Posterior cingulate gyrus (tissue), 11 donors: Measurements from ENCODE around the gene GIGYF2.

Source experiments
- DNase-seq, 10 donors: peaks; one replicate each; pipeline versions ENCODE4 v3.0.0 to v3.0.0-alpha.2; 2020 to 2021; ENCODE audit warnings: mixed read lengths in 3 of 10
- intact Hi-C: fragments of 100-400 bp; cut with DNase I; formaldehyde crosslinking; loops from one replicate; pipeline ENCODE4 v1.15.1; 2023

GIGYF2 gene

DNA sequence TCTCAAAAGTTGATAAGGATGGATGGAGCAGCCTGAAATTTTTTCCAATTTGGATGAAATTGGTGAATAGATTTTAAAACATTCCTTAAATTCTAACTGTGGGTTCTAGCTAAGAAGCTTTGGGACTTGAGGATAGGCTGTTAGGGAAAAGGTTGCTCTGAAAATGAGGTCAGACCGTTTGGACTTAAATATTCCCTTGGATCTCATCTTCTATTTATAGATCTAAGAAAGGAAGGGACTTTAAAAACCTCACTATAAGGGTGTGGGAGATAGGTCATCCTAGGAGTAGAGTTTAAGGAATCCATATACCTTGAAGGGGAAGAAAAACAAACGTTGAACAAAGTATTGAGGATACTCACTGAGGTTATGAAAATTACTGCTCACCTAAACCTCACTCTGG lies 155.5 kb downstream of the GIGYF2 start:
- no peak for DNase-seq
- intact Hi-C loops: loop anchor here (1.0 to 2.0 kb wide), 3 partner anchors 176 to 398 kb away; partner anchors contain the start of gene ATG16L1

DNA sequence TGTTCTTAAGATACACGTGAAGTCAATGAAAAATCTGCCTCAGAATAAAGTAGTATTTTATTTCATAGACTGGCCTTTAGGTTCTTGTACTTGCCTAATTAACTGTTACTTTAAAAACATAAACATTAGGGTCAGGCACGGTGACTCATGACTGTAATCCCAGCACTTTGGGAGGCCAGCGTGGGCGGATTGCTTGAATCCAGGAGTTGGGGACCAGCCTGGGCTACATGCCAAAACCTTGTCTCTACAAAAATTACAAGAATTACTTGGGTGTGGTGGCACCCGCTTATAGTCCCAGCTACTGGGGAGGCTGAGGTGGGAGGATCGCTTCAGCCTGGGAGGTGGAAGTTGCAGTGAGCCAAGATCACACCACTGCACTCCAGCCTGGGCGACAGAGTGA lies 157.0 kb downstream of the GIGYF2 start:
- intact Hi-C loops: no loop called here
- no peak for DNase-seq

DNA sequence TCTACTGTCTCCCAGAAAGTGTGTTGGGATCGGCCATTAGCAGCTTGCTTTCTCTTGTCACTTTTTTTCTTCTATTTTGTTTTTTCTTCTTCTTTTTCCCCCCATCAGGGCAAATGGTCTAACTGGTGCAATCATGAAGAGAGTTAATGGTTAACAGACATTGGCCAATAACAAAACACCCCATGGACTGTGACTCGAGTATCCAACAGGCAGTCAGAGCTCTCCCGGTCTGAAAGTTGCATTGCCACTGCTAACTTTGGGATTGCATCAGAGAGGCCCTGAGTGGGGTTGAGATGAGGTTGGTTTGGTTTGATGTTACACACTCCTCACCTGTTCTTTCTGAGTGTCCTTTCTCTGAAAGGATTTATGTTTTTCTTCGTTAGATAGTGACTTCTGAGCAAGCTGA lies 160.0 kb downstream of the GIGYF2 start:
- intact Hi-C loops: no loop called here
- no peak for DNase-seq

DNA sequence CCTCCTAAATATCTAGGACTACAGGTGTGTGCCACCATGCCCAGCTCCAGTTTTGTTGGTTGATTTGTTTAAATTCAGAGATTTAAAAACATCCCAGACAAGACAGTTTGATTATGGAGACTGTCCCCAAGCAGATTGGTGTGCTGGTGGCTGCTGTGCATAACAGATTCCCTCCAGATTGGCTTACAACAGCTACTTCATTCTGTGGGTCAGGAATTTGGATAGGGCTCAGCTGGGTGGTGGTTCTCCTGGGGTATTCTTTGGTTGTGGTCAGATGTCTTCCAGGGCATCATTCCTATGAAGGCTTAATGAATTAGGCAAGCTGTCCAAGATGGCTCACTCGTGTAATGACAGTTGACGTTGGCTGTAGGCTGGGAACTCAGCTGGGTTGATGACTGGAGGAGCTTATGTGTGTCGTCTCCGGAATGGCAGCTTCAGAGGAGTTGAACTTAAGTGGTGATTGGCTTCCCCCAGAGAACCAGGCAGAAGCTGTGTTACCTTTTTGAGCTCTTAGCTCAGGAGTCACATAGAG lies 162.3 kb downstream of the GIGYF2 start:
- intact Hi-C loops: no loop called here
- DNase-seq: no peak

DNA sequence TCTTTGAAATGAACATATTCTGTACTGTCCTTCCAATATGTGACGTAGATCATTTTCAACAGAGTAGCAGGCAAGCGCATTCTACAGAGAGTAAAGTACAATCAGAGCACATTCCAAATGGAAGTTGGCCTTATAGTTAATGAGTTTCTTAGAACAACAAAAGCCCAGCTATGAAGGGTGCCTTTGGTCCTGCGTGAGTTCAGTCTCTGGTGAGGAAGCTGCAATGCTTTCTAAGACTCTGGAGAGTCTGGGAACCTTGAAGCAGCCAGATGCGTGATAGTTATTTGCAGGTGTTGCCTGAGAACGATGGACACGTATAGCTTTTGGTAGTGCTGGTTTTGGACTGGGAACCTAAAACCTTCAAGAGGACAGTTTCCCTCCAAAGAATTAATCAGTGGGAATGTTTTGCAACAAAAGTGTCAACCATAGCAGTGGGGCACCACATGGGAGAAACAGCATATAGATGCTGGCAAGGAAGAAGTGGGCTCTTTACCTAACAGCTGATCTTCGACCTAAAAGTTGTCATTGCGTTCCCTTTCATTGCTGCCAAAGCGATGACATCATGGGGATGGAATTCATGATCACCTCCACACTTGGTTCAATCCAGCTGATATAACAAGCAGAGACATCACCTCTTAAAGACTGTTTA lies 163.6 kb downstream of the GIGYF2 start:
- intact Hi-C loops: no loop called here
- DNase-seq: no peak

DNA sequence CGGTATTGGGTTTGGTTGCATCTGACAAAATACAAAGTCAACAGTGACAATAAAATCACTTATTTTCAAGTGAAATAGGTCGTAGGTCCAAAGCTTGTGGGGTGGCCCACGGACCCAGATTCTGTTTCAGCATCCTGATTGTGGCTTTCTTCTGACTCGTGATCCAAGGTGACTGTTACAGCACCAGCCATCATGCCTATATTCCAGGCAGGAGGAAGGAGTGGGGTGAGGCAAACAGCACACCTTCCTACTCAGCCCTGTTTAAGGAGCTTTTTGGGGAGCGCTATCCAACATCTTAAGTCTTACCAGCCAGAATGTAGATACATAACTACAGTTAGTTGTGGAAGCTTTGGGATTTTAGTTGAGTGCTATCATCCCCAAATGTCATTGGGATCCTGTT lies 164.2 kb downstream of the GIGYF2 start:
- DNase-seq: no peak
- intact Hi-C loops: no loop called here

DNA sequence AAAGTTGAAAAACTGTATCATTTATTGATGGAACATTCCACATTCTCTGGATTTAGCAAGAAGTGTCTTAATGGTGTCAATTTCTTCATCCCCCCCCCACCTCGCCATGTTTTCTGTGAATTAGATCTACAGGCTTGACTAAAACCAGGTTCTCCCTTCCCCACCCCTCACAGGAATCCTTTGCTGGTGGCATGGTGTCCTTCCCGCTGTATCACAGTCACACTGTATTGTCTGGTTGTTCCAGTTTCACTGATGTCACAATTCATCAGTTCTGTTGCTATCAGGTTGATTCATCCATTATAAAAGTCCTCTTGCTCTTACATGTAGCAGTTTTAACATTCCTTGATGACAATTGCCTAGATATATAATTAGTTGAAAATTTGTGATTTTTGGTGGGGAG lies 166.9 kb downstream of the GIGYF2 start:
- no peak for DNase-seq

DNA sequence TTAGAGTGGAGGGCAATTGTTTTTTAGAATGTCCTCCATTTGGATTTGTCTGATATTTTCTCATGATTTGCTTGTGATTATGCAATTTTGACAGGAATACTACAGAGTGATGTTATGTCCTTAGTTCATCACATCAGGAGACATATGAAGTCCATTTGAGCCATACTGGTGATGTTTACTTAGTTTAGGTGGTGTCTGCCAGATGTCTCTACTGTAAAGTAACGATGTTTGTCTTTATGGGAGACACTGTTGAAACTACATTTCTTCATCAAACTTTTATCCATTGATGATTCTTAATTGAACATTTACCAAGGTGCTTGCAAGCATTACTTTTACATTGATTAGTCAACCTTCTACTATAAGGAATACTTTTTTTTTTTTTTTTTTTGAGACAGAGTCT lies 168.0 kb downstream of the GIGYF2 start:
- no peak for DNase-seq
- intact Hi-C loops: no loop called here

More for the DNA sequence above, 166.9 kb downstream of the GIGYF2 start:
- intact Hi-C loops: no loop called here

DNA sequence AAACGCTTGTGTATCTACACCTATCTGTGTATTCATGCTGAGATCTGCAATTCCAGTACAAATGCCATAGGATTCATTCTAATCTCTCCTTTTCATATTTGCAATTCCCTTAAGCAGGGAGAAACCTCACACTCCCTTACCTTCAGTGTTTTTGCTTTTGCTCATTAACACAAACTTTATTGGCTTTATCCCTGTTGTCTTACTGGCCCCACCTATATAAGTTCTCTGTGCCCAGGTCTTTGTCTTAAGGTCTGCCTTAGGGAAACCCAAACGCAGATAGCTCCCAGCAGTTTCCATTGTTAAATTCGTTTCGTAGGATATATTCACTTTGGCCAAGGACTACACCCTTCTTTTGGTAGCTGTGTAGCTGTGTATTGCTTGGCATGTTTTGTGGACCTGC lies 169.0 kb downstream of the GIGYF2 start:
- intact Hi-C loops: no loop called here
- DNase-seq: no peak

DNA sequence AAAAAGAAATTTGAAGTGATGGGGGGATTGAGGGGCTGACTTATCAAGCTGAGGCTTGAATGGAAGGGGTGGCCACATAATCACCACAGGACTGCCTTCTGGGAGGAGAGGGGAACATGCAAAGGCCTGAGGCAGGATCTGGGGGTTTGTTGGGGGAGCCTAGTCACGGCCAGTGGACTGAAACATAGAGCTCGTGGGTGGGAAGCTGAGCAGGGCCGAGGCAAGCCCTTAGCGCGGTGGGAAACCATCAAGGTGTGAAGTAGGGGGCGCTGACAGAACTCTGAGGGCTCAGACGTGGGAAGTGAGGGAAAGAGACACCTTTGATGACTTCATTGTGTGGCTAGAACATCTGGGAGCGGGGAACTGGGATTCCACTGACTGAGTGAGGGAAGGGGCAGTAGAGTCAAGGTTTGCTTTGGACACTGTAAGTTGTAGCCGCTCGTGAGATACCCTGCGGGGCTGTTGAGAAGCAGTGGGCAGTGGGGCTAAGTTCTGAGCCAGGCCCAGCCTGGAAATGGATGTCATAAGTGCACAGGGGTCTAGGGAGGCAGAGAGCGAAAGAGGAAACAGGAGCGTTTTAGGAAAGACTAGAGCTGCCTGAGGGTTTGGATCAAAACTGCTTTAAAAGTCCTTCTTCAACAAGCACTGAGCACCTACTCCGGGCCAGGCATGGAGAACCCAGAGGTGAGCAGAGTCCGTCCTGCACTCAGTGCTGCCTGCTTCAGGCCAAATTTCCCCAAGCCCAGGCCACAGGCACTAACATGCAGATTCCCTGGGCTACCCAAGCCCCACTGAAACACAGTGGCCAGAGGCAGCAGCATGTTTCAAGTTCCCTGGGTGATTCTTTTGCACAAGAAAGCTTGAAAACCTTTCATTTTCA lies 172.2 kb downstream of the GIGYF2 start:
- peak in 3 of 10 donors; percentile 15 to 72 (median 63) for DNase-seq
- intact Hi-C loops: no loop called here

DNA sequence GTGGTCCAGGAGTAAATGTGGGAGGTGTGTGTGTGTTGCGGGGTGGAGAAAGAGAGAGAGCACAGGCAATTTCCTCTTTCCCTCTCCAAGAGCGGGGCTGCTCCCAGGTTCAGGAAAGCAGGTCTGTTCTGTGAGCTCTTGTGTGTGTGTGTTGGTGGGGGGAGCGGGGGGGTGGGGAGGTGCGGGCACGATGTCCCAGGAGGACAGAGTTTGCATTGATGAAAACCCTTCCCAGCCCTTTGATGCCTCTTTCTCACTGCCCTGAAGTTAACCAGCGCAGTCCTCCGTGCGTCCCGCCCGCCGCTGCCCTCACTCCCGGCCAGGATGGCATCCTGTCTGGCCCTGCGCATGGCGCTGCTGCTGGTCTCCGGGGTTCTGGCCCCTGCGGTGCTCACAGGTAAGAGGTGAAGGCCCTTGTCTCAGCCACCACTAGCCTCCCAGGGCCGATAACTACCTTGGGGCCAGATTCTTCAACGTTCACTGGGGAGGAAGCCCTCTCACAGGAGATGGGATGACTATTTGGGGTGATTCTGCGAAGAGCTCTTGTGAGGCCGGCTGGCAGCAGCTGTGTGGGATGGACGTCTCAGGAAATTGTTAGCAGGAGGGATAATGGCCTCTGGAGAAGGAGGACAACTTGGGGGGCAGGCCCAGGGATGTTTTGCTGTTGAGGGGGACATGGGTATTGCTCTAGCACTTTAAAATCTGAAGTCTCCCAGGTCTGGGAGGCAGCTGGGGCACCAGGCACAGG lies 173.1 kb downstream of the GIGYF2 start, which contains the start of gene SNORC:
Gene SNORC (plus strand): TSS at position 247 of the 748 bp plus-strand sequence. CDS start 78 bp downstream, at position 325.
- intact Hi-C loops: no loop called here
- DNase-seq: peak in 2 of 10 donors; percentile 18

DNA sequence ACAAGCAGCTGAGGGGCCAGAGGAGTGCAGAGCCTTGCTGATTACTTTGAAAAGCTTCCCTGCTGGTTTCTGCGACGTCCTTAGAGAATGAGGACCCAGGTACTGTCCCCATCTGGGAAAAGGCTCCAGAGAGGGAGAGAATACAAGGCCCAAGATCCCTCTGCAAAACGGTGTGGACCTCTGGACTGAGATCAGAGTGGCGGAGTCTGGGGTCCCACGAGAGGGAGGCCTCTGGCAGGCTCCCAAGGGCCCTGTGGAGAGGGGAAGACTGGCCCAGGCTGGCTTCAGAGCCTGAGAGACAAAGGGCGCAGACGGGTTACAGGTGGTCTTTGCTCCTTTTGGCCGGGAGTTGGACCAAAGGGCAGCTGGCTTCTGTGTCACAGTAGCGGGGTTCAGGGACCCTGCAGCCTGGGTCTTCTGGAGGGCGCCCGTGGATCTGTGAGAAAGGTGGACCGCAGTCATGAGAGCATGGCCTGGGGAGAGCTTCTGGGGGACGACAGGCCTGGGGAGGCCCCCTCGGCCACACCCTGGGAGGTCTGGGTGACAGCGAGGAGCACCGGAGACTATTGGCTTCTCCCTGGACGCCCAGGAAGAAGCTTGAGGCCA lies 173.7 kb downstream of the GIGYF2 start:
- intact Hi-C loops: no loop called here
- peak in 2 of 10 donors; percentile 21 to 64 for DNase-seq

DNA sequence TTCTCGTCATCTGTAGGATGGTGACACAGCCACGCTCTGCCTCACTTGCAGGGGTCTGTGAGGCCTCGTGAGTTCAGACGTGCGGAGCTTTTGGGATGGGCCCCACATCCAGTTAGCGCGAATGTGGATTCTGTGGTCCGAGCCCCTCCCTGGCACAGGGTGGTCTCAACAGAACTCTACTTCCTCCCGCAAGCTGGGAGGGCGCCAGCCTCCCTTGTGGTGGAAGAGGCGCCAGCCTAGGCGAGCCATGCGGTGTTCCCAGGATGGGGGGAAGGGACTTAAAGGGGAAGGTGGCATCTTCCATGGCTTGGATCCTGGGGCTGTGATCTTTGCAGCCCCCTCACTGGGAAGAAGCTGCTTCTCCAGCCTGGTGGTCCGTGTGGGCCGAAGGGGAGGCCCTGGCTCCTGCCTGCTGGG lies 174.3 kb downstream of the GIGYF2 start:
- intact Hi-C loops: no loop called here
- DNase-seq: peak in 4 of 10 donors; percentile 32 to 91 (median 72)

DNA sequence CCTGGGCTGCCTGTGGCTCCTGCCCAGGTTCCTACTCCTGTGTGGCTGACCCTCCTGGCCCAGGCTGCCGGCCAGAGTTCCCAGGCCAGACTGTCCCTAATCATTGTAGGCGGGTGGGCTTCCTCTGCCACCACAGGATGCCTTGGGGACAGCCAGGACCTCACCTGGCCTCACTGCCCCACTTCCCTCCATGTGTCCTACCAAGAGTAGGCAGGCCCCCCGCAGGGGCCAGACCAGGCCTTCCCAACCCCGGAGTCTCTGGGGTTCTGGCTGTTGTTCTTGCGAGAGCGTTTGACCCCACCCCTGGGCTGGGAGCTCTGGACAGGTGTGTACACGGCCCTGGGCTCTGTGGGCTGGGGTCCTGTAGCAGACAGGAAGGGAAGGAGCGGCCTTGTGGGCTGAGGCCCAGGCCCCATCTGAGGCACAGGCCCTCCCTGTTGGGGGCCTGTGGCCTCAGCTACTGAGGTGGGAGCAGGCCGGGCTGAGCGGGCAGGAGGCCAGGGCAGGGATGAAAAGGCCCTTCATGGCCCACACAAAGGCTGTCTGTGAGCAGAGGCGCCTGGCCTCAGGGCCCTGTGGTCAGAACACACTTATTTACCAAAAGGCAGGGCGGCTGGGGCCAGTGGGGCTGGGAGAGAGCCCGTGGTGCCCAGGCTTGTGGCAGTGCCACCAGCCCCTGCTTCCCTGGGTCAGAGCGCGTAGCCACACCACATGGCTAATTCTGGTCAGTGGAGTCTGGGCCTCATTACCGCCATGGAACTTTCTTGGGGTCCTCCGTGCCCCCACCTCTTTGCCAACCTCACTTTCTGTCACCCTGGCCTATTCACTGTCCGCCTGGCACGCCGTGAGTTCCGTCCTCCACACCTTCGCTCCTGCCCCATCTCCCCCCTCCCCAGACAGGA lies 175.0 kb downstream of the GIGYF2 start:
- intact Hi-C loops: no loop called here
- peak; percentile 84 to 99 (median 94) for DNase-seq

DNA sequence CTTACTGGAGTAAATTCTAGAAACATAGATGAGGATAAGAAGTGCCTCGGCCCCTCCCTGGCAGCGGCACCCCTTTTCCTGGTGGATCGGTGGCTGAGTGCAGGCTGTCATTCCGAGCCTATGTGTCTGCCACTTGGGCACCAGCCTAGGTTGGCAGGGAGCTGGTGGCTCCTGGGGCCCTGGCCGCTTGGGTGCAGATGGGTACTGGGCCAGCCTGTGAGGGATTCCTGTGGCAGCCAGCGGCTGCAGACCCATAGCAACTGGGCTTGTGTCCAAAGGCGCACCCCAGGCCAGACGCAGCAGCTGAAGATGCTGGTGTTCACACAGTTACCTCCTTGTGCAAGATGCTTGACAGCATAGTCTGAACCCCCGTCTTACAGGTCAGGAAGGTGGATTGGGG lies 175.7 kb downstream of the GIGYF2 start:
- intact Hi-C loops: no loop called here
- peak in 6 of 10 donors; percentile 48 to 92 (median 74) for DNase-seq

DNA sequence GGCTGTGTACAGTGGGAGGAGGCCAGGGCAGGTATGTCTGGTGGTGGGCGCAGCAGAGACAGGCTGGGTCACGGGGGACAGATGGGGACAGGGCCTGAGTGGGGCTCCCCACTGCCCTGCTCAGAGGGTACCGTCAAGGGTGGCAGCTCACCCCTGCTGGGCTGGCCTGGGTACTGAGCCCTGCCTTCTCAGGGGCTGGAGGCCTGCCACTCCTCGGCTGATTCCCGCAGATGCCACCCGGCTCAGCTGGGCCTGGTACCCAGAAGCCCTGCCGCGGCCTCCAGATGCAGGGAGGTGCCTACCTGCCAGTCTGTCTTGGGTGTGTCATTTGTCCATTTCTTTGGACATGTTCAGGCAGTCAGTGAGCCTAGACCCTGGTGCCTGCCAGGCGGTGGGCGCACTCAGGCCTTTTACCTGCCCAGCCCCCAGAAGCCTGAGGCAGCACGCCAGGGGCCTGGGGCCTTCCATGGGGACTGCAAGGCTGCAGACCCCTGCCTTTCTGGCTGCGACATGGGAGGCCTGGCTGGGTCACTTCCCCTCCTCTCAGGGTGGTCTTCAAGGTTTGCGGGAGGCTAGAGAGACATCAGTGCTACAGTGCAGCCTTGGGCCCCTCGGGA lies 176.3 kb downstream of the GIGYF2 start:
- DNase-seq: peak in 6 of 10 donors; percentile 26 to 90 (median 66)
- intact Hi-C loops: no loop called here

DNA sequence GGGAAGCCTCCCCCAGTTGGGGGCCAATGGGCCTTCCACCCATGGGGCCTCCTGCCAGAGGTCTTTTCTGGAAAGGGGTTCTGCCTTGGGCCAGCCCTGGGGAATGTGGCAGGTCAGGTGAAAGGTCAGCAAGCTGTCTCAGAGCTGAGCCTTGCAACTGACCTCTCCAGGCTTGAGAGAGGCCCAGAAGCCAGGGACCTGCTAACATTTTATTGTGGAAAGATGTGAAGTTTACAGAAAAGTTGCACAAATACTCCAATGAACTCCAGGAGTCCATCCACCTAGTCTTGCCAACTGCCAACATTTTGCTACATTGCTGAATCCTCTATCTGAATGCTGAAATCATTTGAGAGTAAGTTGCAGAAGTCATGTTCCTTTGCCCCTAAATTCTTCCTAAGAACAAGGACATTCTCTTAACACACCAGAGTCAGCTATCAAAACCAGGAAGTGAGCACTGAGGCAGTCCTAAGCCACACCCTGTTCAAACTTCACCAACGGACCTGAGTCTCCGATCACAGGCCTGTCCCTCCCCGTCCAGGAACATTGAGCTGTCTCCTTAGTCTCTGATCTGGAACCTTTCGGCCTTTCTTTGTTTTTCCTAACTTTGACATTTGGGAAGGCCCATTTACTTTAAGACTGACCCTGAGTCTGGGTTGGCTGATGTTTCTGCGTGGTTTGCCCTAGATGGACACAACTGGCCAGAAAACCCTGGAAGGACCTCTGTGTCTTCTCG lies 176.9 kb downstream of the GIGYF2 start:
- intact Hi-C loops: no loop called here
- peak in 1 of 10 donors; percentile 56 for DNase-seq

DNA sequence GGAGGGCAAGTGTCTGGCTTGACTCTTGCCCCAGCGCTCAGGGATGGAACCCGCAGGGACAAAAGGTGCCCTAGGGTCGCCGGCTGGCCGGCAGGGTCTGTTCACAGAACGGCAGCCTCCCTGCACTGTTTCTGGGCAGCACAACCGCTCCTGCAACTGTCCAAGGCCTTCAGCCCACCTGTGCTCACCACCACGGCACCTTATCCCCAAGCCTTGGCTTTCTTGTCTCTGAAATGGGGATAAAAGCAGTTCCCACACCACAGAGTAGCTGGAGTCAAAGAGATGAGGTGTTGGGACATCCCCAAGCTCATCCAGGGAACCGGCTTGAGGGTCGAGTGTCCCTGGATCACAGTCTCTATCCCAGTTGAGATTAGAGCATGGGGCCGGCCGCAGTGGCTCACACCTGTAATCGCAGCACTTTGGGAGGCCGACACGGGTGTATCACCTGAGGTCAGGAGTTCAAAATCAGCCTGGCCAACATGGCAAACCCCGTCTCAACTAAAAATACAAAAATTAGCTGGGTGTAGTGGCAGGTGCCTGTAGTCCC lies 177.6 kb downstream of the GIGYF2 start:
- intact Hi-C loops: no loop called here
- peak in 3 of 10 donors; percentile 15 to 59 (median 58) for DNase-seq
